Measurements from ENCODE around the gene GALNT17. TPM values are rescaled to one million over a fixed set of nuclear protein-coding genes. Genes with fewer than 3 reads are reported as not detected.

The GALNT17 gene
- total RNA-seq, 4 donors from 2014 or later = 66.0 to 97.9 (median 76.0) TPM

- TF ChIP-seq EP300 (IDR thresholded peaks at IDR 0.05) (no peak), CTCF (IDR thresholded peaks at IDR 0.05) (no peak)
- Histone ChIP-seq H3K4me1 (peaks cover 0 to 49% (median 9%) of the 10 kb centered on the region in 4 donors), H3K27me3 (no peaks in the 10 kb centered on the region), H3K9me3 (peaks cover 0 to 16% (median 0%) of the 10 kb centered on the region in 4 donors), H3K27ac (peak overlapping the region in 3 of 4 donors; percentile 52 to 79 (median 73)), H3K36me3 (no peaks in the 10 kb centered on the region), H3K4me3 (no peak overlapping the region)
- DNase-seq (ENCODE audit: low spot score in 2 of 2) = no peak
- 42 to 44% methylated on average over 2 of the region's 2 CpGs for WGBS, 2 donors
These were observed 480.0 kb downstream of the GALNT17 start for GRCh38 chr7:71611986-71612385.

GRCh38 chr7:71612911-71613310 is 481.0 kb downstream of the GALNT17 start:
- Histone ChIP-seq H3K9me3 (peaks cover 0 to 7% (median 0%) of the 10 kb centered on the region in 4 donors), H3K4me3 (peak overlapping the region in 1 of 4 donors; percentile 25), H3K27ac (peak overlapping the region; percentile 4 to 79 (median 62)), H3K27me3 (no peaks in the 10 kb centered on the region), H3K4me1 (peaks cover 0 to 49% (median 9%) of the 10 kb centered on the region in 4 donors), H3K36me3 (no peaks in the 10 kb centered on the region)
- 7 to 10% methylated on average over 6 of the region's 6 CpGs for WGBS, 2 donors
- TF ChIP-seq EP300 (IDR thresholded peaks at IDR 0.05) = peak in 1 of 2 donors; percentile 63
- no peak for TF ChIP-seq POLR2A (IDR thresholded peaks at IDR 0.05)
- peak in 1 of 2 donors; percentile 36 for DNase-seq (ENCODE audit: low spot score in 2 of 2)

GRCh38 chr7:71613313-71613712 is 481.4 kb downstream of the GALNT17 start:
- H3K9me3 ChIP-seq = peaks cover 0 to 2% (median 0%) of the 10 kb centered on the region in 4 donors
- H3K4me1 ChIP-seq = peaks cover 0 to 49% (median 9%) of the 10 kb centered on the region in 4 donors
- WGBS, 2 donors = 0 to 6% methylated on average over 3 of the region's 3 CpGs
- no peaks in the 10 kb centered on the region for H3K27me3 ChIP-seq
- H3K27ac ChIP-seq = peak overlapping the region; percentile 4 to 79 (median 62)
- peak overlapping the region in 1 of 4 donors; percentile 25 for H3K4me3 ChIP-seq
- no peak for TF ChIP-seq EP300 (IDR thresholded peaks at IDR 0.05)
- TF ChIP-seq CTCF (IDR thresholded peaks at IDR 0.05) = no peak
- TF ChIP-seq POLR2A (IDR thresholded peaks at IDR 0.05) = no peak
- no peak for DNase-seq (ENCODE audit: low spot score in 2 of 2)
- H3K36me3 ChIP-seq = no peaks in the 10 kb centered on the region

GRCh38 chr7:71615017-71615416 is 483.1 kb downstream of the GALNT17 start:
- TF ChIP-seq CTCF (IDR thresholded peaks at IDR 0.05) (no peak), POLR2A (IDR thresholded peaks at IDR 0.05) (no peak), EP300 (IDR thresholded peaks at IDR 0.05) (no peak)
- Histone ChIP-seq H3K27ac (peak overlapping the region in 2 of 4 donors; percentile 73 to 79), H3K36me3 (no peaks in the 10 kb centered on the region), H3K27me3 (no peaks in the 10 kb centered on the region), H3K9me3 (no peaks in the 10 kb centered on the region), H3K4me3 (no peak overlapping the region), H3K4me1 (peaks cover 0 to 49% (median 9%) of the 10 kb centered on the region in 4 donors)
- 43 to 56% methylated on average over 4 to 5 of the region's 5 CpGs for WGBS, 2 donors
- DNase-seq (ENCODE audit: low spot score in 2 of 2) = no peak

GRCh38 chr7:71616217-71616616 is 484.3 kb downstream of the GALNT17 start:
- Histone ChIP-seq H3K36me3 (no peaks in the 10 kb centered on the region), H3K4me3 (no peak overlapping the region), H3K27ac (peak overlapping the region in 2 of 4 donors; percentile 73 to 79), H3K27me3 (no peaks in the 10 kb centered on the region), H3K4me1 (peaks cover 0 to 52% (median 9%) of the 10 kb centered on the region in 4 donors), H3K9me3 (no peaks in the 10 kb centered on the region)
- DNase-seq (ENCODE audit: low spot score in 2 of 2) = no peak
- TF ChIP-seq POLR2A (IDR thresholded peaks at IDR 0.05) (no peak), EP300 (IDR thresholded peaks at IDR 0.05) (no peak), CTCF (IDR thresholded peaks at IDR 0.05) (no peak)
- WGBS, 2 donors = 96 to 100% methylated on average over 3 of the region's 3 CpGs
